Measurements from ENCODE around the gene GCC1.

GRCh38 chr7:127578036-127578684, 7.2 kb downstream of the GCC1 start:
- TF ChIP-seq POLR2AphosphoS5 (IDR thresholded peaks at IDR 0.05) (no peak), CTCF (IDR thresholded peaks at IDR 0.05 in 8 of 11, conservative IDR thresholded peaks at IDR 0.05 in 3 of 11) (no peak), POLR2A (IDR thresholded peaks at IDR 0.05) (no peak)
